AG09319 (cell line): ENCODE results near the gene SPINK14.

Experiments used
- DNase-seq: peaks from one replicate; pipeline ENCODE4 v3.0.0-alpha.2; 2010; ENCODE audit warnings: low read depth; ENCODE audit errors: extremely low read depth
- CTCF ChIP-seq: IDR thresholded peaks from 2 replicates; pipeline ENCODE4 v1.5.1; 2011; ENCODE audit warnings: low read depth, mild to moderate bottlenecking, inconsistent platforms, low read length, moderate library complexity

Gene SPINK14

GRCh38 chr5:148166550-148167283 lies 1.6 kb upstream of the SPINK14 start:
- TF ChIP-seq CTCF: no peak
- no peak for DNase-seq

DNA sequence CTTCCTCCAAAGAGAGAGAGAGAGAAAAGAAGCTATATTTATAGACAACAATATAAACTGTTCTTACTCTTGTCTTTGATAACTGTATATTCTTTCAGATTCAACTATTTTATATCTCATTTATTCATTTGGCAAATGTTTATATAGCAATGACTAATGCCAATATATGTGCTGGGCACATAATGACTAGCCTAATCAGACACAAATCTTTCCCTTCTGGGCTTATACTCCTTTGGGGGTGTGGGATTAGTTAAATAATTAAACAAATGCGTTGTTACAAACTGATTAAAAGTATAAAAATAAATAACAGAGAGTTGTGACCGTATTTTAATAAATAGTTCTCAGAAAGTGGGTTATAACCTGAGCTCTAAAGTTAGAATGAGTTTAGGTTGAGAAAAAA lies 4.0 kb downstream of the SPINK14 start:
- no peak for DNase-seq
- no peak for TF ChIP-seq CTCF

DNA sequence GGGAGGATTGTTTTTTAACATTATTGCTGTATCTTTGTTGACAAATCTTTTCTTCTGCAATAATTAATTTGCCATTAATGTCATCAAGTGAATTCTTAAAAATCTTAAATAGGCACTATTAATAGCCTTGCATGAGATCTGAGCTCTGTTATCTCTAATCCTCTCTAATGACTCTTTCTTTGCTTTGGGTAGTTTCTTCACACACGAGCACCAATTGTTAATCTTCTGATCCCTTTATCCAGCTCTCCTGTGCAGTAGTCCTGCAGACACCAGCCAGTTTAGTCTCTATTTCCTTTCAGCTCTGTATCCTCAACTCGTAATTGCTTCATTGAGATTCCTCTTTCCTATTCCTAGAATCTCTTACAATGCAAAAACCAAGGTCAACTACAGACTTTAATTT lies 8.1 kb downstream of the SPINK14 start:
- no peak for TF ChIP-seq CTCF

GRCh38 chr5:148177207-148177606 lies 8.9 kb downstream of the SPINK14 start:
- no peak for TF ChIP-seq CTCF
- no peak for DNase-seq

More for the DNA sequence above, 8.1 kb downstream of the SPINK14 start:
- no peak for DNase-seq

DNA sequence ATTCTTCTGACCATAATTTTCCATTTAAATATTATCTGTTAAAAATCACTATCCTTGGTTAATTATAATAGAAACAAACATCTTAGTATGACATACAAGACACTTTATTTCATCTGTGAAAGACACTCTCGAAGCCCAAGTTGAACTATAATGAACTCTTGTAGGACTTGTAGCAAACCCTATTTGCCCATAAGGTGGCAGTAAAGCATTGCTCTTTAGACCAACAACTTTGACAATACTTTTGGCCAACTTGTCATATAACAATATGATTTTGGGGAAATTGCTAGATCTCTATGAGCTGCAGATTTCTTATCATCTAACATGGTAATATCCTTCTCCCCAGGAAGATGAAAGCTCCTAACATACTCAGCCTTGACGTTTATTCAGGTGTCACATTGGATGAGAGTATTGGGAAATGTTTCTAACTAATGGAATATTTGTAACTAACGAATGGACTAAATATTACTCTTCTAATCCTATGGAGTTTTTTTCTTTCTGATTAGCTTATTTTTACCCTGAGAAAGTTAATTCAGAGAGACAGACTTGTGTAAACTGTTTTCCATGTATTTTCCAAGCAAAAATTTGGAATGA lies 11.0 kb downstream of the SPINK14 start:
- TF ChIP-seq CTCF: peak; percentile 62
- peak; percentile 8 for DNase-seq

- no peak for TF ChIP-seq CTCF
- no peak for DNase-seq
Observed at GRCh38 chr5:148186248-148187003, 18.1 kb downstream of the SPINK14 start.

- TF ChIP-seq CTCF: no peak
- DNase-seq: no peak
Observed at GRCh38 chr5:148191010-148191409, 22.7 kb downstream of the SPINK14 start.
